GM12878 (cell line): Measurements from ENCODE around the gene MMP19. TPM values are rescaled to one million over a fixed set of nuclear protein-coding genes. Genes with fewer than 3 reads are reported as not detected.

Experiments used
- CHD4 ChIP-seq: fragments of 200-600 bp; sonication (generic); IDR thresholded peaks from 2 replicates; pipeline ENCODE4 v1.6.1; 2016; ENCODE audit warnings: mild to moderate bottlenecking
- IRF4 ChIP-seq: IDR thresholded peaks from 2 replicates; pipeline ENCODE4 v1.6.1; 2011; ENCODE audit warnings: low read depth, low read length
- MTA3 ChIP-seq: IDR thresholded peaks from 2 replicates; pipeline ENCODE4 v1.6.1; 2012; ENCODE audit warnings: low read length, inconsistent platforms, borderline replicate concordance
- NR2F1 ChIP-seq: fragments of 450-650 bp; conservative IDR thresholded peaks from 2 replicates; pipeline ENCODE4 v1.6.1; 2017; ENCODE audit warnings: mild to moderate bottlenecking
- RB1 ChIP-seq: fragments of 450-650 bp; formaldehyde crosslinking; IDR thresholded peaks from 2 replicates; pipeline ENCODE4 v1.6.1; 2017; ENCODE audit warnings: mild to moderate bottlenecking, borderline replicate concordance
- SP1 ChIP-seq: IDR thresholded peaks from one replicate; pipeline ENCODE4 v1.6.1; 2011; ENCODE audit warnings: low read depth, low read length
- STAT3 ChIP-seq: IDR thresholded peaks from 2 replicates; pipeline ENCODE4 v1.6.1; 2011; ENCODE audit warnings: low read depth, low read length, improper control_type of control experiment
- WRNIP1 ChIP-seq: IDR thresholded peaks from 2 replicates; pipeline ENCODE4 v1.6.1; 2011; ENCODE audit warnings: low read depth, low read length, improper control_type of control experiment, borderline replicate concordance
- polyA plus RNA-seq, 11 experiments: library from polyadenylated mRNA; depleted of rRNA in 4 of 11; unstranded in 6 of 11; stranded (reverse) in 5 of 11; fragments of >200 nt; fragmentation: Nextera tagmentation in 4 of 11; fragmentation: Illumina TruSeq in 1 of 11; extraction: Ambion mirVana in 4 of 11; extraction: Trizol in 1 of 11; gene quantifications; 1 replicate in 1 of 11; 2 replicates in 10 of 11; pipeline versions ENCODE4 v1.2.1 to v1.2.3, GENCODE V29; 2011 to 2016; ENCODE audit warnings: inconsistent platforms in 2 of 11, missing spikeins in 2 of 11, low read depth in 1 of 11
- total RNA-seq, 4 experiments: library from RNA; depleted of rRNA in 3 of 4; stranded (reverse); fragments of >200 nt in 3 of 4; fragmentation: Illumina TruSeq in 1 of 4; extraction: Trizol in 1 of 4; gene quantifications; 2 replicates each; pipeline versions ENCODE4 v1.2.1 to v1.2.3, GENCODE V29; 2013 to 2021
- TF ChIP-seq, protein P1 (sequence below), 3 experiments: IDR thresholded peaks in 2 of 3; conservative IDR thresholded peaks in 1 of 3; 2 replicates each; pipeline ENCODE4 v1.5.1; 2011; ENCODE audit warnings: low read depth in 3 of 3, low read length in 3 of 3, mild to moderate bottlenecking in 3 of 3, control low read depth in 2 of 3, moderate library complexity in 2 of 3, inconsistent platforms in 1 of 3, mixed read lengths in 1 of 3; ENCODE audit not compliant: control insufficient read depth in 2 of 3, insufficient read depth in 1 of 3; ENCODE audit errors: extremely low read depth in 1 of 3
- TF ChIP-seq, protein P2 (sequence below): IDR thresholded peaks from 2 replicates; pipeline ENCODE4 v1.6.1; 2011; ENCODE audit warnings: low read depth, low read length, improper control_type of control experiment, borderline replicate concordance
- TF ChIP-seq, protein P3 (sequence below): fragments of 450-650 bp; IDR thresholded peaks from 2 replicates; pipeline ENCODE4 v1.6.1; 2016; ENCODE audit warnings: mild to moderate bottlenecking

MMP19 gene
- total and polyA plus RNA-seq, 10 of the 15 experiments (the other 5 are each of a cell fraction or from before 2014, with no cell fraction given), result 0.03 to 0.04 (median 0.04) TPM; not detected in 7

DNA sequence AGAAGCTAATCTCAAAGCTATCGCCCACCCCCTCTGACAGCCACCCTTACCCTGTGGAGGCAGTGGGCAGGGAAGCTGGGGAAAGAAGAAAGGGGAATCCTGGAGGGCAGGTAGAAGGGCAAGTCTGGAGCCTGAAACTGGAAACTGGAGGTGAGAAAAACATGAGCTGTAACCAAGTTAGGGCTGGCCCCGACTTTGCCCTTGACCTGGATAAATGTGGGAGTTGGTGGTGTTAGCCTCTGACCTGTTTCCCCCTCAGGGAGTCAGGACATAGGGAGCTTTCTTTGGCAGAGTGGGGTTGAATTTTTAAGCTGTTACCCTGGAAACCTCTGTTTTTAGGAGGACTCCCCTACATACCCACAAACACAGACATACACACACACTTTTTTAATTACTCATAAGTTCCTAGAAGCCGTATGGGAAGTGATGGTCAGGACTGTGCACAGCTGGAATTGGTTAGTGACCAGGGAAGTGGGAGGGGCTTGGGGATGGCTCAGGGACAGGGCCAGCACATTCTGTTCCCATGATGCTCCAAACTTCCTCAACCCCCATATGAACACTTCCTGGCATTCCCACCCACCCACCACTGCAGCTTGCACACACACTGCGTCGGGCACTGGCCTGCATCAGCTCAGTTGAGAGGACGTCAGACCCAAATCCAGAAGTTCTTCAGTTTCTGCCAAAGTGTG lies 5.0 kb upstream of the MMP19 start (continued):
- TF ChIP-seq, protein P1, sequence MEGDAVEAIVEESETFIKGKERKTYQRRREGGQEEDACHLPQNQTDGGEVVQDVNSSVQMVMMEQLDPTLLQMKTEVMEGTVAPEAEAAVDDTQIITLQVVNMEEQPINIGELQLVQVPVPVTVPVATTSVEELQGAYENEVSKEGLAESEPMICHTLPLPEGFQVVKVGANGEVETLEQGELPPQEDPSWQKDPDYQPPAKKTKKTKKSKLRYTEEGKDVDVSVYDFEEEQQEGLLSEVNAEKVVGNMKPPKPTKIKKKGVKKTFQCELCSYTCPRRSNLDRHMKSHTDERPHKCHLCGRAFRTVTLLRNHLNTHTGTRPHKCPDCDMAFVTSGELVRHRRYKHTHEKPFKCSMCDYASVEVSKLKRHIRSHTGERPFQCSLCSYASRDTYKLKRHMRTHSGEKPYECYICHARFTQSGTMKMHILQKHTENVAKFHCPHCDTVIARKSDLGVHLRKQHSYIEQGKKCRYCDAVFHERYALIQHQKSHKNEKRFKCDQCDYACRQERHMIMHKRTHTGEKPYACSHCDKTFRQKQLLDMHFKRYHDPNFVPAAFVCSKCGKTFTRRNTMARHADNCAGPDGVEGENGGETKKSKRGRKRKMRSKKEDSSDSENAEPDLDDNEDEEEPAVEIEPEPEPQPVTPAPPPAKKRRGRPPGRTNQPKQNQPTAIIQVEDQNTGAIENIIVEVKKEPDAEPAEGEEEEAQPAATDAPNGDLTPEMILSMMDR (IDR thresholded peaks at IDR 0.05 in 2 of 3, conservative IDR thresholded peaks at IDR 0.05 in 1 of 3; ENCODE audit: control insufficient read depth in 2 of 3, extremely low read depth in 1 of 3, insufficient read depth in 1 of 3, low read depth in 3 of 3, low read length in 3 of 3), result no peak
- no peak for TF ChIP-seq SP1
- TF ChIP-seq, protein P2, sequence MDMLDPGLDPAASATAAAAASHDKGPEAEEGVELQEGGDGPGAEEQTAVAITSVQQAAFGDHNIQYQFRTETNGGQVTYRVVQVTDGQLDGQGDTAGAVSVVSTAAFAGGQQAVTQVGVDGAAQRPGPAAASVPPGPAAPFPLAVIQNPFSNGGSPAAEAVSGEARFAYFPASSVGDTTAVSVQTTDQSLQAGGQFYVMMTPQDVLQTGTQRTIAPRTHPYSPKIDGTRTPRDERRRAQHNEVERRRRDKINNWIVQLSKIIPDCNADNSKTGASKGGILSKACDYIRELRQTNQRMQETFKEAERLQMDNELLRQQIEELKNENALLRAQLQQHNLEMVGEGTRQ, result no peak
- TF ChIP-seq, protein P3, sequence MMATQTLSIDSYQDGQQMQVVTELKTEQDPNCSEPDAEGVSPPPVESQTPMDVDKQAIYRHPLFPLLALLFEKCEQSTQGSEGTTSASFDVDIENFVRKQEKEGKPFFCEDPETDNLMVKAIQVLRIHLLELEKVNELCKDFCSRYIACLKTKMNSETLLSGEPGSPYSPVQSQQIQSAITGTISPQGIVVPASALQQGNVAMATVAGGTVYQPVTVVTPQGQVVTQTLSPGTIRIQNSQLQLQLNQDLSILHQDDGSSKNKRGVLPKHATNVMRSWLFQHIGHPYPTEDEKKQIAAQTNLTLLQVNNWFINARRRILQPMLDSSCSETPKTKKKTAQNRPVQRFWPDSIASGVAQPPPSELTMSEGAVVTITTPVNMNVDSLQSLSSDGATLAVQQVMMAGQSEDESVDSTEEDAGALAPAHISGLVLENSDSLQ, result no peak
- TF ChIP-seq RB1, result no peak
- TF ChIP-seq WRNIP1, result no peak
- no peak for TF ChIP-seq NR2F1
- no peak for TF ChIP-seq MTA3
- TF ChIP-seq STAT3, result no peak
- TF ChIP-seq IRF4, result no peak
- no peak for TF ChIP-seq CHD4
